ENCODE results near the gene EHBP1L1.

DNA sequence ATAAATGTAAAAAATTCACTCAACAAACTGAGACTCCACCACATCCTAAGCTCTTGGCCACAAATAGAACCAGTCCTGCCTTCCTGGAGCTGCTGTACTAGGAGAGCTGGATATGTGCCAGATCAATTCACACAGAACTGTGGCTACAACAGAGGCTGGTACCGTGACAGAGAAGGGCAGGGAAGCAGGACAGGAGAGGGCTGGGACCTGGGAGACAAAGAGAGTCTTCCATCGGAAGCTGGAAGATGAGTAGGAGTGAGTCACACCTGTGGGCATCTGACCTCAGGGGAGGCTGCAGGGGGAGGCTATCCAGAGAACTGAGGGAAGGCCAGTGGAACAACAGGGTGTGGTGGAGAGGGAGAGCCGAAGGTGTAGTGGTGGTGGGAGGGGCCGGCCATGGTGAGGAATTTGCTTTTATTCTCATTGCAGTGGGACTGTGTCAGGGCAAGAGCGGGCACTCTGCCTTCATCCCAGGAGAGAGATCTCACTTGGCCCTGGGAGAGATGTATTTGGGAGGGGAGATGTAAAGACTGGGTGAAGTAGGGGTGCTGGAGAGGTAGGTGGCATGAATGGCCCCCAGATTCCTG lies 15.8 kb upstream of the EHBP1L1 start:
- TF ChIP-seq, protein P1, sequence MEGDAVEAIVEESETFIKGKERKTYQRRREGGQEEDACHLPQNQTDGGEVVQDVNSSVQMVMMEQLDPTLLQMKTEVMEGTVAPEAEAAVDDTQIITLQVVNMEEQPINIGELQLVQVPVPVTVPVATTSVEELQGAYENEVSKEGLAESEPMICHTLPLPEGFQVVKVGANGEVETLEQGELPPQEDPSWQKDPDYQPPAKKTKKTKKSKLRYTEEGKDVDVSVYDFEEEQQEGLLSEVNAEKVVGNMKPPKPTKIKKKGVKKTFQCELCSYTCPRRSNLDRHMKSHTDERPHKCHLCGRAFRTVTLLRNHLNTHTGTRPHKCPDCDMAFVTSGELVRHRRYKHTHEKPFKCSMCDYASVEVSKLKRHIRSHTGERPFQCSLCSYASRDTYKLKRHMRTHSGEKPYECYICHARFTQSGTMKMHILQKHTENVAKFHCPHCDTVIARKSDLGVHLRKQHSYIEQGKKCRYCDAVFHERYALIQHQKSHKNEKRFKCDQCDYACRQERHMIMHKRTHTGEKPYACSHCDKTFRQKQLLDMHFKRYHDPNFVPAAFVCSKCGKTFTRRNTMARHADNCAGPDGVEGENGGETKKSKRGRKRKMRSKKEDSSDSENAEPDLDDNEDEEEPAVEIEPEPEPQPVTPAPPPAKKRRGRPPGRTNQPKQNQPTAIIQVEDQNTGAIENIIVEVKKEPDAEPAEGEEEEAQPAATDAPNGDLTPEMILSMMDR (conservative IDR thresholded peaks at IDR 0.05 in 1 of 2, IDR thresholded peaks at IDR 0.05 in 1 of 2; ENCODE audit: extremely low read depth in 1 of 2, insufficient read depth in 1 of 2, low read depth in 1 of 2, low read length in 2 of 2) = no peak
- no peak for TF ChIP-seq EZH2 (IDR thresholded peaks at IDR 0.05; ENCODE audit: borderline replicate concordance, low read length)
